ENCODE results near the gene DLD. TPM values are rescaled to one million over a fixed set of nuclear protein-coding genes. Genes with fewer than 3 reads are reported as not detected.

DLD gene
- total RNA-seq, 1 experiment from 2014 or later, result 72.1 TPM

DNA sequence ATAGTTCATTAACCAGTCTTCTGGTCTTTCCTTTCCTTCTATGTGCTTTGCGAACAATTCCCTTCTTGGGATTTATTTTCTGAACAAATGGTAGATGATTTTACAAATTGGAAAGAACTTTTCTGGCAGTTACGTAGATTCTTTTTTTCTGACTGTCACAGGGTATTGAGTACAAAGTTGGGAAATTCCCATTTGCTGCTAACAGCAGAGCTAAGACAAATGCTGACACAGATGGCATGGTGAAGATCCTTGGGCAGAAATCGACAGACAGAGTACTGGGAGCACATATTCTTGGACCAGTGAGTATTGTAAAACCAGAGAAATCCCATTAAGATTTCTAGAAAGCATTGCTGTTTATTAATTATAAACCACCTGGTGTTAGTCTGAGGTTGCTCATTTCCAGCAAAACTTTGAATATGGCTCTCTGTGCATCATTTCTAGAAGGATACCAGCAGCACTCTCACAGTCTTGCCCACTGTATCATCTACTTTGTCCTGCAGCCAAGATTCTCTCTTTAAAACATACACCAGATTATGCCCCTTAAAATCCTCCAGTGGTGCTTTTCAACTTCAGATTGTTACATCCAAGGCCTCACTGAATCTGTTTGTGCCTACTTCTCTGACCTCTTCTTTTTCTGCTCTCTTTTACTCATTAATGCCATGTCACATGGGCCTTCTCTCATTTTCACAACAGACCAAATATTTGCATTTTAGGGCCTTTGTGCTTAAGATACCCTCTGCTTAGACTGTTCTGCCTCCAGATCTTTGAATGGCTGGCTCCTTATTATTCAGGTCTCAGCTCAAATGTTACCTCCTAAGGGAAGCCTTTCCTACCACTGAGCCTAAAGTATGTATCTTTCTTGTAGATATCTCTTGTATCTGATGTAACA is 27.0 kb downstream of the DLD start:
- ChIA-PET CTCF (no interaction called here), POLR2A (no interaction called here)
- Mint-ChIP-seq H3K27me3 (ENCODE audit: low read depth) (no peaks in the 10 kb centered on the region), H3K9me3 (no peaks in the 10 kb centered on the region), H3K4me3 (no peak overlapping the region), H3K27ac (no peak overlapping the region), H3K36me3 (peaks cover 60% of the 10 kb centered on the region), H3K4me1 (no peaks in the 10 kb centered on the region)
- ATAC-seq (no peak), DNase-seq (ENCODE audit: low spot score) (no peak)
- TF ChIP-seq ZNF416 (CRISPR knock-in tag; IDR thresholded peaks at IDR 0.05), result no peak
- TF ChIP-seq MXD4 (CRISPR knock-in tag; IDR thresholded peaks at IDR 0.05; ENCODE audit: borderline replicate concordance), result no peak
- TF ChIP-seq RORB (CRISPR knock-in tag; IDR thresholded peaks at IDR 0.05), result no peak
- TF ChIP-seq CBFB (CRISPR knock-in tag; IDR thresholded peaks at IDR 0.05; ENCODE audit: low read depth), result no peak
- no peak for TF ChIP-seq GABPB1 (CRISPR knock-in tag; IDR thresholded peaks at IDR 0.05)
- TF ChIP-seq ZNF396 (CRISPR knock-in tag; IDR thresholded peaks at IDR 0.05; ENCODE audit: borderline replicate concordance), result no peak
- TF ChIP-seq, protein P1, sequence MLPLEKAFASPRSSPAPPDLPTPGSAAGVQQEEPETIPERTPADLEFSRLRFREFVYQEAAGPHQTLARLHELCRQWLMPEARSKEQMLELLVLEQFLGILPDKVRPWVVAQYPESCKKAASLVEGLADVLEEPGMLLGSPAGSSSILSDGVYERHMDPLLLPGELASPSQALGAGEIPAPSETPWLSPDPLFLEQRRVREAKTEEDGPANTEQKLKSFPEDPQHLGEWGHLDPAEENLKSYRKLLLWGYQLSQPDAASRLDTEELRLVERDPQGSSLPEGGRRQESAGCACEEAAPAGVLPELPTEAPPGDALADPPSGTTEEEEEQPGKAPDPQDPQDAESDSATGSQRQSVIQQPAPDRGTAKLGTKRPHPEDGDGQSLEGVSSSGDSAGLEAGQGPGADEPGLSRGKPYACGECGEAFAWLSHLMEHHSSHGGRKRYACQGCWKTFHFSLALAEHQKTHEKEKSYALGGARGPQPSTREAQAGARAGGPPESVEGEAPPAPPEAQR (CRISPR knock-in tag; IDR thresholded peaks at IDR 0.05), result no peak
- TF ChIP-seq, protein P2, sequence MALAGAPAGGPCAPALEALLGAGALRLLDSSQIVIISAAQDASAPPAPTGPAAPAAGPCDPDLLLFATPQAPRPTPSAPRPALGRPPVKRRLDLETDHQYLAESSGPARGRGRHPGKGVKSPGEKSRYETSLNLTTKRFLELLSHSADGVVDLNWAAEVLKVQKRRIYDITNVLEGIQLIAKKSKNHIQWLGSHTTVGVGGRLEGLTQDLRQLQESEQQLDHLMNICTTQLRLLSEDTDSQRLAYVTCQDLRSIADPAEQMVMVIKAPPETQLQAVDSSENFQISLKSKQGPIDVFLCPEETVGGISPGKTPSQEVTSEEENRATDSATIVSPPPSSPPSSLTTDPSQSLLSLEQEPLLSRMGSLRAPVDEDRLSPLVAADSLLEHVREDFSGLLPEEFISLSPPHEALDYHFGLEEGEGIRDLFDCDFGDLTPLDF (CRISPR knock-in tag; IDR thresholded peaks at IDR 0.05), result no peak
- no peak for TF ChIP-seq HMGA2 (CRISPR knock-in tag; IDR thresholded peaks at IDR 0.05)
- TF ChIP-seq ZNF232 (CRISPR knock-in tag; IDR thresholded peaks at IDR 0.05), result no peak

DNA sequence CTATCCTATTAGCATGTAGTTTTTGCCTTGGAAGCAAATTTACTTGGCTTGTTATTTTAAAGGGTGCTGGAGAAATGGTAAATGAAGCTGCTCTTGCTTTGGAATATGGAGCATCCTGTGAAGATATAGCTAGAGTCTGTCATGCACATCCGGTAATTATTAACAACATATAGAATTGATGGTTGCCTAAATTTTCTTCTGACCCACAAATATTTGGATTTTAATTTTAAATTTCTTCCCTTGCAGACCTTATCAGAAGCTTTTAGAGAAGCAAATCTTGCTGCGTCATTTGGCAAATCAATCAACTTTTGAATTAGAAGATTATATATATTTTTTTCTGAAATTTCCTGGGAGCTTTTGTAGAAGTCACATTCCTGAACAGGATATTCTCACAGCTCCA is 28.0 kb downstream of the DLD start:
- ChIA-PET CTCF (no interaction called here), POLR2A (no interaction called here)
- DNase-seq (ENCODE audit: low spot score) (no peak), ATAC-seq (no peak)
- H3K36me3 Mint-ChIP-seq, result peaks cover 67% of the 10 kb centered on the region
- no peak overlapping the region for H3K4me3 Mint-ChIP-seq
- no peaks in the 10 kb centered on the region; the same call in 1 of the 2 replicates for H3K4me1 Mint-ChIP-seq
- H3K9me3 Mint-ChIP-seq, result no peaks in the 10 kb centered on the region
- H3K27ac Mint-ChIP-seq, result no peak overlapping the region
- H3K27me3 Mint-ChIP-seq (ENCODE audit: low read depth), result no peaks in the 10 kb centered on the region
- TF ChIP-seq KAT7 (CRISPR knock-in tag; IDR thresholded peaks at IDR 0.05; ENCODE audit: borderline replicate concordance), result no peak
- TF ChIP-seq, protein P3, sequence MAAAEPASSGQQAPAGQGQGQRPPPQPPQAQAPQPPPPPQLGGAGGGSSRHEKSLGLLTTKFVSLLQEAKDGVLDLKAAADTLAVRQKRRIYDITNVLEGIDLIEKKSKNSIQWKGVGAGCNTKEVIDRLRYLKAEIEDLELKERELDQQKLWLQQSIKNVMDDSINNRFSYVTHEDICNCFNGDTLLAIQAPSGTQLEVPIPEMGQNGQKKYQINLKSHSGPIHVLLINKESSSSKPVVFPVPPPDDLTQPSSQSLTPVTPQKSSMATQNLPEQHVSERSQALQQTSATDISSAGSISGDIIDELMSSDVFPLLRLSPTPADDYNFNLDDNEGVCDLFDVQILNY (CRISPR knock-in tag; IDR thresholded peaks at IDR 0.05), result no peak
- TF ChIP-seq, protein P4, sequence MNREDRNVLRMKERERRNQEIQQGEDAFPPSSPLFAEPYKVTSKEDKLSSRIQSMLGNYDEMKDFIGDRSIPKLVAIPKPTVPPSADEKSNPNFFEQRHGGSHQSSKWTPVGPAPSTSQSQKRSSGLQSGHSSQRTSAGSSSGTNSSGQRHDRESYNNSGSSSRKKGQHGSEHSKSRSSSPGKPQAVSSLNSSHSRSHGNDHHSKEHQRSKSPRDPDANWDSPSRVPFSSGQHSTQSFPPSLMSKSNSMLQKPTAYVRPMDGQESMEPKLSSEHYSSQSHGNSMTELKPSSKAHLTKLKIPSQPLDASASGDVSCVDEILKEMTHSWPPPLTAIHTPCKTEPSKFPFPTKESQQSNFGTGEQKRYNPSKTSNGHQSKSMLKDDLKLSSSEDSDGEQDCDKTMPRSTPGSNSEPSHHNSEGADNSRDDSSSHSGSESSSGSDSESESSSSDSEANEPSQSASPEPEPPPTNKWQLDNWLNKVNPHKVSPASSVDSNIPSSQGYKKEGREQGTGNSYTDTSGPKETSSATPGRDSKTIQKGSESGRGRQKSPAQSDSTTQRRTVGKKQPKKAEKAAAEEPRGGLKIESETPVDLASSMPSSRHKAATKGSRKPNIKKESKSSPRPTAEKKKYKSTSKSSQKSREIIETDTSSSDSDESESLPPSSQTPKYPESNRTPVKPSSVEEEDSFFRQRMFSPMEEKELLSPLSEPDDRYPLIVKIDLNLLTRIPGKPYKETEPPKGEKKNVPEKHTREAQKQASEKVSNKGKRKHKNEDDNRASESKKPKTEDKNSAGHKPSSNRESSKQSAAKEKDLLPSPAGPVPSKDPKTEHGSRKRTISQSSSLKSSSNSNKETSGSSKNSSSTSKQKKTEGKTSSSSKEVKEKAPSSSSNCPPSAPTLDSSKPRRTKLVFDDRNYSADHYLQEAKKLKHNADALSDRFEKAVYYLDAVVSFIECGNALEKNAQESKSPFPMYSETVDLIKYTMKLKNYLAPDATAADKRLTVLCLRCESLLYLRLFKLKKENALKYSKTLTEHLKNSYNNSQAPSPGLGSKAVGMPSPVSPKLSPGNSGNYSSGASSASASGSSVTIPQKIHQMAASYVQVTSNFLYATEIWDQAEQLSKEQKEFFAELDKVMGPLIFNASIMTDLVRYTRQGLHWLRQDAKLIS (CRISPR knock-in tag; IDR thresholded peaks at IDR 0.05; ENCODE audit: borderline replicate concordance), result no peak
- TF ChIP-seq GRHL2 (CRISPR knock-in tag; IDR thresholded peaks at IDR 0.05; ENCODE audit: insufficient replicate concordance, severe bottlenecking), result no peak
- TF ChIP-seq, protein P5, sequence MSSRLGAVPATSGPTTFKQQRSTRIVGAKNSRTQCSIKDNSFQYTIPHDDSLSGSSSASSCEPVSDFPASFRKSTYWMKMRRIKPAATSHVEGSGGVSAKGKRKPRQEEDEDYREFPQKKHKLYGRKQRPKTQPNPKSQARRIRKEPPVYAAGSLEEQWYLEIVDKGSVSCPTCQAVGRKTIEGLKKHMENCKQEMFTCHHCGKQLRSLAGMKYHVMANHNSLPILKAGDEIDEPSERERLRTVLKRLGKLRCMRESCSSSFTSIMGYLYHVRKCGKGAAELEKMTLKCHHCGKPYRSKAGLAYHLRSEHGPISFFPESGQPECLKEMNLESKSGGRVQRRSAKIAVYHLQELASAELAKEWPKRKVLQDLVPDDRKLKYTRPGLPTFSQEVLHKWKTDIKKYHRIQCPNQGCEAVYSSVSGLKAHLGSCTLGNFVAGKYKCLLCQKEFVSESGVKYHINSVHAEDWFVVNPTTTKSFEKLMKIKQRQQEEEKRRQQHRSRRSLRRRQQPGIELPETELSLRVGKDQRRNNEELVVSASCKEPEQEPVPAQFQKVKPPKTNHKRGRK (CRISPR knock-in tag; IDR thresholded peaks at IDR 0.05; ENCODE audit: borderline replicate concordance), result no peak
- no peak for TF ChIP-seq ELF4 (CRISPR knock-in tag; IDR thresholded peaks at IDR 0.05; ENCODE audit: low read depth)
- no peak for TF ChIP-seq ZNF416 (CRISPR knock-in tag; IDR thresholded peaks at IDR 0.05)
- TF ChIP-seq, protein P2 (CRISPR knock-in tag; IDR thresholded peaks at IDR 0.05), result no peak
- TF ChIP-seq ZNF423 (CRISPR knock-in tag; IDR thresholded peaks at IDR 0.05), result no peak
- no peak for TF ChIP-seq MXD4 (CRISPR knock-in tag; IDR thresholded peaks at IDR 0.05; ENCODE audit: borderline replicate concordance)
- TF ChIP-seq TEAD4 (CRISPR knock-in tag; IDR thresholded peaks at IDR 0.05), result no peak
- TF ChIP-seq ZNF263 (CRISPR knock-in tag; IDR thresholded peaks at IDR 0.05; ENCODE audit: low read depth), result no peak
- no peak for TF ChIP-seq SMAD4 (CRISPR knock-in tag; IDR thresholded peaks at IDR 0.05)
- no peak for TF ChIP-seq RORB (CRISPR knock-in tag; IDR thresholded peaks at IDR 0.05)
- TF ChIP-seq RELA (CRISPR knock-in tag; IDR thresholded peaks at IDR 0.05; ENCODE audit: borderline replicate concordance), result no peak
